GM06990 (cell line): Measurements from ENCODE around the gene NLRP8.
"Not testable (repeated sequence)": the region's sequence is repeated elsewhere in the genome, so short reads cannot be mapped to it uniquely, and the experiment has no call there.

Experiments
- DNase-seq: peaks from one replicate; pipeline ENCODE4 v3.0.0-alpha.2; 2011; ENCODE audit not compliant: insufficient read length; ENCODE audit errors: extremely low read depth
- H3K27me3 ChIP-seq: replicated peaks from 2 replicates; pipeline ENCODE4 v1.6.0; 2011; ENCODE audit warnings: low read length; ENCODE audit not compliant: control insufficient read depth, insufficient read depth
- H3K36me3 ChIP-seq: 2 replicates; pipeline ENCODE4 v1.5.1; 2011; ENCODE audit warnings: low read length; ENCODE audit not compliant: control insufficient read depth, insufficient read depth
- H3K4me3 ChIP-seq: replicated peaks from 2 replicates; pipeline ENCODE4 v1.5.1; 2011; ENCODE audit warnings: low read depth, mild to moderate bottlenecking, control low read depth, low read length
- CTCF ChIP-seq: IDR thresholded peaks from 2 replicates; pipeline ENCODE4 v1.5.1; 2011; ENCODE audit warnings: low read length, control low read depth, mild to moderate bottlenecking, inconsistent platforms; ENCODE audit not compliant: insufficient read depth, poor library complexity, severe bottlenecking

NLRP8 gene

GRCh38 chr19:55985254-55985653, 37.6 kb downstream of the NLRP8 start:
- no peak for TF ChIP-seq CTCF
- H3K4me3 ChIP-seq: no peak overlapping the region
- no peak for DNase-seq
- H3K36me3 ChIP-seq: no peaks in the 10 kb centered on the region
- H3K27me3 ChIP-seq: no peaks in the 10 kb centered on the region

- H3K36me3 ChIP-seq: no peaks in the 10 kb centered on the region
- peak; percentile 2 for DNase-seq
These were observed 38.9 kb downstream of the NLRP8 start, which contains the start of gene NLRP5 for GRCh38 chr19:55986487-55986886. TSS of gene NLRP5 (plus strand) at chr19:55986775.

GRCh38 chr19:55990831-55991230, 43.2 kb downstream of the NLRP8 start:
- no peaks in the 10 kb centered on the region for H3K27me3 ChIP-seq
- H3K4me3 ChIP-seq: no peak overlapping the region
- no peaks in the 10 kb centered on the region for H3K36me3 ChIP-seq
- DNase-seq: no peak
- TF ChIP-seq CTCF: no peak

More at GRCh38 chr19:55986487-55986886, 38.9 kb downstream of the NLRP8 start, which contains the start of gene NLRP5:
- no peak for TF ChIP-seq CTCF
- no peaks in the 10 kb centered on the region for H3K27me3 ChIP-seq
- no peak within 1 kb of the TSS for H3K4me3 ChIP-seq

GRCh38 chr19:55993492-55993891, 45.9 kb downstream of the NLRP8 start:
- Histone ChIP-seq H3K4me3 (no peak overlapping the region), H3K27me3 (no peaks in the 10 kb centered on the region), H3K36me3 (no peaks in the 10 kb centered on the region)
- no peak for DNase-seq
- no peak for TF ChIP-seq CTCF

GRCh38 chr19:56014765-56015164, 67.1 kb downstream of the NLRP8 start:
- no peaks in the 10 kb centered on the region for H3K36me3 ChIP-seq
- TF ChIP-seq CTCF: no peak
- H3K4me3 ChIP-seq: no peak overlapping the region
- no peaks in the 10 kb centered on the region for H3K27me3 ChIP-seq
- DNase-seq: no peak

GRCh38 chr19:56015756-56016155, 68.1 kb downstream of the NLRP8 start:
- H3K27me3 ChIP-seq: no peaks in the 10 kb centered on the region
- no peaks in the 10 kb centered on the region for H3K36me3 ChIP-seq
- H3K4me3 ChIP-seq: no peak overlapping the region
- no peak for TF ChIP-seq CTCF
- no peak for DNase-seq

GRCh38 chr19:56019325-56019724, 71.7 kb downstream of the NLRP8 start:
- H3K36me3 ChIP-seq, DNase-seq, H3K4me3 ChIP-seq, H3K27me3 ChIP-seq: not testable (repeated sequence)

GRCh38 chr19:56020355-56020975, 72.8 kb downstream of the NLRP8 start:
- not testable (repeated sequence) for H3K27me3 ChIP-seq, DNase-seq, H3K36me3 ChIP-seq, H3K4me3 ChIP-seq
